WERI-Rb-1 (cell line): ENCODE measurements around the gene IFI27L1.

Source experiments
- DNase-seq: peaks from one replicate; pipeline ENCODE4 v3.0.0-alpha.2; 2020
- H3K27ac ChIP-seq: fragments of 250-450 bp; sonication (Bioruptor Pico); 2 replicates; pipeline ENCODE4 v1.5.1; 2020; ENCODE audit warnings: mild to moderate bottlenecking, moderate library complexity
- H3K27me3 ChIP-seq: fragments of 250-450 bp; sonication (Bioruptor Pico); 2 replicates; pipeline ENCODE4 v1.5.1; 2021; ENCODE audit warnings: mild to moderate bottlenecking, low read depth, moderate library complexity; ENCODE audit not compliant: insufficient read depth, severe bottlenecking
- H3K36me3 ChIP-seq: fragments of 250-450 bp; sonication (Bioruptor Pico); 2 replicates; pipeline ENCODE4 v1.5.1; 2020; ENCODE audit warnings: mild to moderate bottlenecking, moderate library complexity
- H3K4me3 ChIP-seq: 2 replicates; pipeline ENCODE4 v1.5.1; 2011; ENCODE audit warnings: low read depth, mild to moderate bottlenecking, control low read depth, low read length
- H3K9me3 ChIP-seq: fragments of 250-450 bp; sonication (Bioruptor Pico); 2 replicates; pipeline ENCODE4 v1.5.1; 2021; ENCODE audit warnings: mild to moderate bottlenecking, moderate library complexity; ENCODE audit not compliant: severe bottlenecking
- TF ChIP-seq, protein P1 (sequence below): IDR thresholded peaks from 2 replicates; pipeline ENCODE4 v1.5.1; 2011; ENCODE audit warnings: low read depth, mild to moderate bottlenecking, control low read depth, inconsistent platforms, low read length

The IFI27L1 gene

DNA sequence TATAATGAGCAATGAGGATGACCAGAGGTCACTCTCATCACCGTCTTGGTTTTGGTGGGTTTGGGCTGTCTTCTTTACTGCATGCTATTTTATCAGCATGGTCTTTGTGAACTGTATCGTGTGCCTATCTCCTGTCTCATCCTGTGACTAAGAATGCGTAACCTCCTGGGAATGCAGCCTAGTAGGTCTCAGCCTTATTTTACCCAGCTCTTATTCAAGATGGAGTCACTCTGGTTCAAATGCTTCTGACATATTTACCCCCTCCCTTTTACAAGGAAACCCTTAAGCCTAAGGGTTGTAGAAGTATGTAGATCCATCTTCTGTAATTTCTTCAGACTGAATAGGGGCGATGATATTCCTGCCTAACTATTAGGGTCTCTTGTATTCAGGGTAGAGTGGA, 8.4 kb downstream of the IFI27L1 start:
- Histone ChIP-seq H3K36me3 (peaks cover 3% of the 10 kb centered on the region; the same call in 1 of the 2 replicates), H3K4me3 (no peak overlapping the region), H3K9me3 (peaks cover 5% of the 10 kb centered on the region), H3K27ac (no peak overlapping the region), H3K27me3 (no peaks in the 10 kb centered on the region)
- DNase-seq, result no peak
- TF ChIP-seq, protein P1, sequence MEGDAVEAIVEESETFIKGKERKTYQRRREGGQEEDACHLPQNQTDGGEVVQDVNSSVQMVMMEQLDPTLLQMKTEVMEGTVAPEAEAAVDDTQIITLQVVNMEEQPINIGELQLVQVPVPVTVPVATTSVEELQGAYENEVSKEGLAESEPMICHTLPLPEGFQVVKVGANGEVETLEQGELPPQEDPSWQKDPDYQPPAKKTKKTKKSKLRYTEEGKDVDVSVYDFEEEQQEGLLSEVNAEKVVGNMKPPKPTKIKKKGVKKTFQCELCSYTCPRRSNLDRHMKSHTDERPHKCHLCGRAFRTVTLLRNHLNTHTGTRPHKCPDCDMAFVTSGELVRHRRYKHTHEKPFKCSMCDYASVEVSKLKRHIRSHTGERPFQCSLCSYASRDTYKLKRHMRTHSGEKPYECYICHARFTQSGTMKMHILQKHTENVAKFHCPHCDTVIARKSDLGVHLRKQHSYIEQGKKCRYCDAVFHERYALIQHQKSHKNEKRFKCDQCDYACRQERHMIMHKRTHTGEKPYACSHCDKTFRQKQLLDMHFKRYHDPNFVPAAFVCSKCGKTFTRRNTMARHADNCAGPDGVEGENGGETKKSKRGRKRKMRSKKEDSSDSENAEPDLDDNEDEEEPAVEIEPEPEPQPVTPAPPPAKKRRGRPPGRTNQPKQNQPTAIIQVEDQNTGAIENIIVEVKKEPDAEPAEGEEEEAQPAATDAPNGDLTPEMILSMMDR, result no peak

DNA sequence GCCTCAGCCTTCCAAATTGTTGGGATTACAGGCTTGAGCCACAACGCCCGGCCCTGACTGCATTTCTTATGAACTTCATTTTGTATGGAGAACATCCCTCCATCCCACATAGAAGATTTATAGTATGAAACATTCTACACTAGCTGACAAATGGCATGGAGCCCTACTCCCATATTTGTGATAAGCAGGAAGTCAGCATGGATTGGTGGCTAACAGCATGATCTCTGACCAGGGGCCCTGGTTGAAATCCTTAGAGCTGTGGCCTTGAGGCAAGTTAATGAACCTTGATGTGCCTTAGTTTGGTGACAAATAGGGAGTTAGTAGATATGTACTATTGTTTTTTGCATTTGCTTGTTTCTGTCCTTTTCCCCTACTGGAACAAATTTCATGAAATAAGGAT, 12.3 kb downstream of the IFI27L1 start:
- DNase-seq, result no peak
- H3K4me3 ChIP-seq, result no peak overlapping the region
- H3K27me3 ChIP-seq, result no peaks in the 10 kb centered on the region
- H3K36me3 ChIP-seq, result no peaks in the 10 kb centered on the region; the same call in 1 of the 2 replicates
- TF ChIP-seq, protein P1, result no peak
- no peak overlapping the region for H3K27ac ChIP-seq
- no peaks in the 10 kb centered on the region for H3K9me3 ChIP-seq

DNA sequence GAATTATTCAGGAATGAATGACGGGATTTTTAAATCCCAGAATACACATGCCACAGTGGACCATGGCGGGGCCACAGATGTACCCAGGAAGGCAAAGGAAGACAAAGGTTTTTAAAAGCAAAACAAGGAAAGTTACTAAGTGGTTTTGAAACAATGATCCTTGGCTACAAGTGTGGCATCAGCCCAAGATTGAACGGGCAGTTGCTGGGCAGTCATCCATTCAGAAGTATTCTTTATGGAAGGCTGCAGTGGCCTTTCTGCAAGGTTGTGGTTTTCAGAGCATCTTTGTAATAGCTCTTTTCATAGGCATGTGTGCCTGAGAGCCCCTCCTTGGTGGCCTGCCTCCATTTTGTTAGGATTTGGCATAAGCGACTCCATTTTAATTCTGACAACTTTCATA, 16.0 kb downstream of the IFI27L1 start:
- TF ChIP-seq, protein P1, result no peak
- no peaks in the 10 kb centered on the region for H3K9me3 ChIP-seq
- no peak for DNase-seq

DNA sequence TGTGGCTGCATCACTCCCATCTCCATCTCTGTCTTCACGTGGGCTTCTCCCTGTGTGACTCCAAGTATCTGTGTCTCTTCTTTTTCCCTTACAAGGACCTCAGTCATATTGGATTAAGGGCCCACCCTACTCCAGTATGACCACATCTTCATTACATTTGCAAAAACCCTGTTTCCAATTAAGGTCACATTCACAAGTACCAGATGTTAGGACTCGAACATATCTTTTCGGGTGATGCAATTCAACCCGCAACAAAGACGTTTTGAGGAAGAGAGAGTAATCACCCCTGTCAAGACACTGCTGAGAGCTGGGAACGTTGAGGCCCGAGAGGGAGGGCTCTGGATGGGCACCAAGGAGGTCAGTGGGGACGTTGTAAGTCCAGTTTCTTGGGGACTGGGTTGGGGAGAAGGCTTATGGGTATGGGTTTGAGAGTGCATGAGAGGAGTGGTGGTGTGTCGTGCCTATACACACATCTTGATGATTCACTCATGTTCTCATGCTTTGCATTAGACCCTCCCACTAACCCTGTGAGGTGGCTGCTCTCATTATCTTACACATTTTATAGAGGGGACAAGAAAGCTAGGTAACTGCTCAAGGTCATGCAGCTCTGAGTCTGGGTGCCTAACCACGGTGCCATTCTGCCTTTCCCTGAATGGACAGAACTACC, 17.3 kb downstream of the IFI27L1 start:
- H3K4me3 ChIP-seq, result no peak overlapping the region
- TF ChIP-seq, protein P1, result no peak
- no peak for DNase-seq
- H3K27ac ChIP-seq, result no peak overlapping the region
- H3K36me3 ChIP-seq, result no peaks in the 10 kb centered on the region; the same call in 1 of the 2 replicates
- H3K27me3 ChIP-seq, result no peaks in the 10 kb centered on the region
- no peaks in the 10 kb centered on the region for H3K9me3 ChIP-seq

More for the DNA sequence above, 16.0 kb downstream of the IFI27L1 start:
- H3K36me3 ChIP-seq, result no peaks in the 10 kb centered on the region; the same call in 1 of the 2 replicates
- H3K27me3 ChIP-seq, result no peaks in the 10 kb centered on the region
- no peak overlapping the region for H3K4me3 ChIP-seq
- H3K27ac ChIP-seq, result no peak overlapping the region

DNA sequence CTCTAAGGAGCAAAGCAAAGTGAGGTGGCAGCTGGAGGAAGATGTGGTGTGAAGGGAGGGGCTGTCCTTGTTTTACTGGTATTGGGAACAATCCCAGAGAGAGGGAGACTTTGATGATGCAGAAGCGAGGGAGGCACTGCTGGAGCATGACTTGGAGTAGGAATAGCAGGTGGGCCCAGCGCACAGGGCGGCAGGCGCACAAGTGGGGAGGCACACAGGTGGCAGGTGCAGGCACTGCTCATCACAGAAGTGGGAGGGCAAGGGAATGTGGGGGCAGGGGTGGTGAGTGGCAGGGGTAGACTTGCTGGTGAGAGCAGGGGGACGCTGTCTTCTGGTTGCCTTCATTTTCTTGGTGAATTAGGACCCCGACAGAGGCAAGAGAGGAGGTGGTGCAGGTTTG, 17.9 kb downstream of the IFI27L1 start:
- Histone ChIP-seq H3K4me3 (no peak overlapping the region), H3K9me3 (no peaks in the 10 kb centered on the region), H3K36me3 (no peaks in the 10 kb centered on the region; the same call in 1 of the 2 replicates), H3K27ac (no peak overlapping the region), H3K27me3 (no peaks in the 10 kb centered on the region)
- no peak for DNase-seq
- TF ChIP-seq, protein P1, result no peak

DNA sequence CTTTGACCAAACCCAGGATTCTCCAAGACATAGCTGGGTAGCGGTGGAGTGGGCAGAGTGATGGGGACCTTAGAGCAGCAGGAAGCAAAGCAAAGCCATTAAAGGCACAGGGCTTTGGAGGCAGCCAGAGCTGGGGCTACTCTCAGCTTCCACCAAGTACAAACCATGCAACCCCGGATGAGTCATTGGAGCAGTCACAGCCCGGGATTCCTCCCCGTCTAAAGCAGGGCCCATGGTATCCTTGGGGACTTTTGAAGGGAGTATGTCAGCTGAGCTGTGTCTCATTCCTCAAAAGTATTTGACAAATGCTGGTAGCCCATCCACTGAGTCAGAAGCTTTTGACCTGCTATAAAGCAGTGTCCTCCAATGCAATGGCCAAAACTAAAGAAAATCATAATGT, 19.7 kb downstream of the IFI27L1 start:
- Histone ChIP-seq H3K27me3 (no peaks in the 10 kb centered on the region), H3K27ac (no peak overlapping the region)
- TF ChIP-seq, protein P1, result no peak

More for the DNA sequence above, 19.7 kb downstream of the IFI27L1 start:
- Histone ChIP-seq H3K9me3 (no peaks in the 10 kb centered on the region), H3K4me3 (no peak overlapping the region), H3K36me3 (no peaks in the 10 kb centered on the region; the same call in 1 of the 2 replicates)
- no peak for DNase-seq
